ENCODE data around the gene GGA1.

The GGA1 gene

DNA sequence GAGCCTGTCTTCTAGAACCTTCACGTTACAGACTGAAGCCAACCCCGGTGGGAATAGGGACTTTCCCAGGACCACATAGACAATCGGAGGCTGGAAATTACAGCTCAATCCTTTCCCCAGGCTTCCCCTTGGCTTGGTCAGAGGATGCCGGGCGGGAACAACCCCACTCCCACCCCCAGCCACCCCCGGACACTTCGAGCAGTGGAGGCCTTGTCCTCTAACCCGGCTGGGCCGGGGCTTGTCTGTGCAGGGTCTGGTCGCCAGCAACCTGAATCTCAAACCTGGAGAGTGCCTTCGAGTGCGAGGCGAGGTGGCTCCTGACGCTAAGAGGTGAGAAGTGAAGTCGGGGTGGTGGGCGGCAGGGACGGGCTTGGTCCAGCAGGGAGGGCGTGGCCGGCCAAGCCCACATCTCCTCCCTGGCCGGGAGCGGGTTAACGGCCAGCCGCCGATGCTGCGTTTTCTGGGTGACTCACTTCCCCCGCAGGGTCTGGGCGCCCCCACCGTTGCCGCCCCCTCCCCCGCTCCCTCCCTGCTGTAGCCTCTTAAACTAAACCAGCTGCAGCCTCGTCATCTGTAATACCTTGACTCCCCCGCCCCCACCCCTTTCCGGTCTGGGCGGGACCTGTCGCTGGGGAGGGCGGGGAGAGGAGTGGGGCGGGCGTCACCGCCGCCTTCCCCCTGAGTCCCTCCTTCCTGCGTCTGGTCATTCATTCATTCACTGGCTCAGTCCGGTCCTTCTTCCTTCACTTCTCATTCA, 68.3 kb downstream of the GGA1 start:
- DNase-seq, result no peak

DNA sequence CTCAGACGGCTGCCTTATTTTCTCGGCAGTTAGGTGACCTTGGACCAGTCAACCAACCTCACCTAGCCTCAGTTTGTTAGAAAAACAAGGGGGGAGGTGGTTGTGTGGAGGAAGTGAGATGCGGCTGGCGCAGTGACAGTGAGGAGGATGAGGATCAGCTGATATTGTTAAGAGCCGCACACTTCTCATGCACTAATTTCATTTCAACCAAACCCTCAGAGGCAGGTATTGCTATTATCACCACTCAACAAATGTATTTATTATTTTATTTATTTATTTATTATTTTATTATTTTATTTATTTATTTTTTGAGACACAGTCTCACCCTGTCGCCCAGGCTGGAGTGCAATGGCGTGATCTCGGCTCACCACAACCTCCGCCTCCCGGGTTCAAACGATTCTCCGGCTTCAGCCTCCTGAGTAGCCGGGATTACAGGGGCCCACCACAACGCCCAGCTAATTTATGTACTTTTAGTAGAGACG, 68.9 kb downstream of the GGA1 start:
- no peak for DNase-seq

DNA sequence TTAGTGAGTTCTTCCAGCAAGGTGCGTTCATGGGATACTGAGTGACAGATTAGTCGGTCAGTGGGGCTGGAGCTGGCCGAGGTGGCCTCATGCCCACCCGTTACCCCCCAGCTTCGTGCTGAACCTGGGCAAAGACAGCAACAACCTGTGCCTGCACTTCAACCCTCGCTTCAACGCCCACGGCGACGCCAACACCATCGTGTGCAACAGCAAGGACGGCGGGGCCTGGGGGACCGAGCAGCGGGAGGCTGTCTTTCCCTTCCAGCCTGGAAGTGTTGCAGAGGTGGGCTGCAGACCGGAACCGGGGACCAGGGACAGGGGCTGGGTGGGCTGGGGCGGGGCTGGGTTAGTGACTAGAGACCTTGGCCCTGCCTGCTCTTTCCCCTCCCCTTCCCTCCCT, 69.7 kb downstream of the GGA1 start:
- no peak for DNase-seq

DNA sequence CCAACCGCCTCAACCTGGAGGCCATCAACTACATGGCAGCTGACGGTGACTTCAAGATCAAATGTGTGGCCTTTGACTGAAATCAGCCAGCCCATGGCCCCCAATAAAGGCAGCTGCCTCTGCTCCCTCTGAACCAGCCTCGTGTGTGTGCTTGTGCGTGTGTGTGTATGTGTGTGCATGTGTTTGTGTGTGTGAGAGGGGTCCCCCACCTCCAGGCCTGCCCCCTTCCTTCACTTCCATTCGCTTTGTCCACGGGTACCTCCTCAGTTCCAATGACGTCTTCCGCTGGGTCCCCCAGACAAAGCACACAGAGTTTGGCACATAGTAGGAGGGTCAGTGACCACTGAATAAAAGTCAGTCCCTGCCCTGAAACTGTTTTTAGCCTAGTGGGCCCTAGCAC, 71.0 kb downstream of the GGA1 start:
- no peak for DNase-seq

GRCh38 chr22:37680191-37680851, 71.7 kb downstream of the GGA1 start:
- DNase-seq, result no peak

GRCh38 chr22:37681001-37681424, 72.4 kb downstream of the GGA1 start:
- DNase-seq, result no peak

DNA sequence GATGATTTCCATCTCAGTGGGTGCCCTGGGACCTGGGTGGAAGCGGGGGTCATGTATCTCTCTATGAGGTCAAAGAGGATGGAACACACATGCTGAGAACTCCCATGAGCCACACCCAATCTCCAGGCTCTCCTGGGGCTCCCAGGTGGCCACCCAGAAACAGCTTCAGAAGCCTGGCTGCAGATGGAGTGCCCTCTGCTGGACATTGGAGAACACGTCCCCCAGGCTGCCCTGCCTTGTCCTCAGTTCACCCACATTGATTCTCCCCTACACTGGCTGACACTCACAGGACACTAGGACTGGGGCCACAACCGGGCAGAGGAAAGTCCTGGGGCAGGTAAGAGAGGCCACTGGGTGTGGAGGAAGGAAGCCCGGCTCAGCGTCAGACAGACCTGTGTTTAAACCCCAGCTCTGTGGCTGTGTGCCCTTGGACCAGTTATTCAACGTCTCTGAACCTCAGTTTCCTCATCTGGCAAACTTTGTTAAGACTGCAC, 73.0 kb downstream of the GGA1 start:
- no peak for DNase-seq

All from NCI-H2107 (cell line).